GM23248 (cell line): ENCODE results near the gene AVPR2. TPM values are rescaled to one million over a fixed set of nuclear protein-coding genes. Genes with fewer than 3 reads are reported as not detected.

Source experiments
- DNase-seq: peaks from one replicate; pipeline ENCODE4 v3.0.0-alpha.2; 2015
- H2AFZ ChIP-seq: fragments of 200-600 bp; sonication (generic); 2 replicates; pipeline ENCODE4 v1.6.1; 2016; ENCODE audit warnings: antibody characterized with exemption
- H3F3A ChIP-seq: fragments of 200-600 bp; sonication (generic); 2 replicates; pipeline ENCODE4 v1.6.1; 2016; ENCODE audit warnings: mild to moderate bottlenecking, antibody characterized with exemption, mixed run types; ENCODE audit not compliant: insufficient read depth
- H3K27ac ChIP-seq: fragments of 200-600 bp; sonication (generic); 2 replicates; pipeline ENCODE4 v1.5.1; 2016; ENCODE audit warnings: mild to moderate bottlenecking
- H3K27me3 ChIP-seq: fragments of 200-600 bp; sonication (generic); replicated peaks from 2 replicates; pipeline ENCODE4 v1.6.1; 2016; ENCODE audit warnings: mild to moderate bottlenecking; ENCODE audit not compliant: insufficient read depth
- H3K36me3 ChIP-seq: fragments of 200-600 bp; sonication (generic); 2 replicates; pipeline ENCODE4 v1.6.1; 2016; ENCODE audit warnings: low read depth, mild to moderate bottlenecking
- H3K4me1 ChIP-seq: fragments of 200-600 bp; sonication (generic); 2 replicates; pipeline ENCODE4 v1.6.1; 2016; ENCODE audit warnings: mild to moderate bottlenecking; ENCODE audit not compliant: insufficient read depth
- H3K4me2 ChIP-seq: fragments of 200-600 bp; sonication (generic); one replicate; pipeline ENCODE4 v1.6.1; 2016; ENCODE audit warnings: mild to moderate bottlenecking; ENCODE audit not compliant: unreplicated experiment
- H3K4me3 ChIP-seq: fragments of 200-600 bp; sonication (generic); 2 replicates; pipeline ENCODE4 v1.5.1; 2016; ENCODE audit warnings: mild to moderate bottlenecking
- H3K79me2 ChIP-seq: fragments of 200-600 bp; sonication (generic); 2 replicates; pipeline ENCODE4 v1.6.1; 2016; ENCODE audit warnings: mild to moderate bottlenecking; ENCODE audit not compliant: insufficient read depth
- H3K9ac ChIP-seq: fragments of 200-600 bp; sonication (generic); 2 replicates; pipeline ENCODE4 v1.6.1; 2016; ENCODE audit warnings: mild to moderate bottlenecking
- H3K9me2 ChIP-seq: fragments of 200-600 bp; sonication (generic); 2 replicates; pipeline ENCODE4 v1.6.1; 2016; ENCODE audit warnings: mixed run types, mild to moderate bottlenecking, moderate library complexity; ENCODE audit not compliant: insufficient read depth
- H3K9me3 ChIP-seq: fragments of 200-600 bp; sonication (generic); one replicate; pipeline ENCODE4 v1.6.1; 2017; ENCODE audit warnings: low read depth
- H4K20me1 ChIP-seq: fragments of 200-600 bp; sonication (generic); 2 replicates; pipeline ENCODE4 v1.6.0; 2016; ENCODE audit not compliant: insufficient read depth
- EZH2 ChIP-seq: fragments of 200-600 bp; sonication (generic); IDR thresholded peaks from 2 replicates; pipeline ENCODE4 v1.6.1; 2018; ENCODE audit warnings: antibody characterized with exemption, mild to moderate bottlenecking; ENCODE audit not compliant: insufficient read depth, poor library complexity, severe bottlenecking
- EZH2phosphoT487 ChIP-seq: fragments of 200-600 bp; sonication (generic); IDR thresholded peaks from 2 replicates; pipeline ENCODE4 v1.6.1; 2018; ENCODE audit warnings: antibody characterized with exemption, moderate library complexity, mild to moderate bottlenecking, low read depth; ENCODE audit not compliant: insufficient read depth
- WGBS, 2 experiments: methylation state at CpG; one replicate each; pipeline ENCODE4 v1.1.6; 2015 to 2017; ENCODE audit warnings: low lambda C conversion rate in 2 of 2, low coverage in 1 of 2; ENCODE audit errors: missing lambda C conversion rate in 2 of 2; 5-methylcytosine and 5-hydroxymethylcytosine counted together
- in situ Hi-C: fragments of 300-500 bp; cut with MboI; formaldehyde crosslinking; loops from 2 replicates; pipeline ENCODE4 v1.15.0; 2020
- polyA plus RNA-seq: library from polyadenylated mRNA; unstranded; fragments of >200 nt; fragmentation: Nextera tagmentation; extraction: Ambion mirVana; gene quantifications from 2 replicates; pipeline ENCODE4 v1.2.1, GENCODE V29; 2016
- total RNA-seq: library from RNA; depleted of rRNA; stranded (reverse); fragments of >200 nt; shearing (Covaris generic); gene quantifications from 2 replicates; pipeline ENCODE4 v1.2.3, GENCODE V29; 2014; rRNA removed

The AVPR2 gene
- total and polyA plus RNA-seq, 2 experiments from 2014 or later: not detected

- Histone ChIP-seq H3K4me3 (no peak overlapping the region), H2AFZ (no peak overlapping the region), H3K4me1 (no peaks in the 10 kb centered on the region), H4K20me1 (no peaks in the 10 kb centered on the region), H3K27me3 (no peaks in the 10 kb centered on the region), H3K36me3 (no peaks in the 10 kb centered on the region; the same call in 1 of the 2 replicates), H3K9ac (no peak overlapping the region), H3K79me2 (no peaks in the 10 kb centered on the region), H3K4me2 (no peak overlapping the region), H3K9me2 (no peaks in the 10 kb centered on the region), H3K27ac (no peak overlapping the region), H3F3A (no peaks in the 10 kb centered on the region), H3K9me3 (no peaks in the 10 kb centered on the region)
- in situ Hi-C loops: no loop called here
- no peak for DNase-seq
- 86 to 92% methylated on average over 13 to 19 of the region's 35 CpGs for WGBS, 2 experiments
- TF ChIP-seq EZH2 (no peak), EZH2phosphoT487 (no peak)
Measured at GRCh38 chrX:153956044-153956907, 51.8 kb downstream of the AVPR2 start.

Other genes with a start within 250 kb of the AVPR2 start
- gene PNCK, start 230.9 kb upstream of the AVPR2 start, total RNA-seq: not detected in 2 replicates
- gene PNCK, start 230.9 kb upstream of the AVPR2 start, polyA plus RNA-seq: not detected in 2 replicates
- gene SLC6A8, start 216.7 kb upstream of the AVPR2 start, total RNA-seq: 11.7 and 12.5 TPM in 2 replicates
- 1.8 and 1.9 TPM in 2 replicates for gene SLC6A8, start 216.7 kb upstream of the AVPR2 start, polyA plus RNA-seq
- 180 and 187 TPM in 2 replicates for gene BCAP31, start 180.3 kb upstream of the AVPR2 start, total RNA-seq
- gene BCAP31, start 180.3 kb upstream of the AVPR2 start, polyA plus RNA-seq: 317 and 326 TPM in 2 replicates
- 24.4 and 24.9 TPM in 2 replicates for gene ABCD1, start 179.8 kb upstream of the AVPR2 start, total RNA-seq
- 9.5 and 9.8 TPM in 2 replicates for gene ABCD1, start 179.8 kb upstream of the AVPR2 start, polyA plus RNA-seq
- gene PLXNB3, start 140.4 kb upstream of the AVPR2 start, total RNA-seq: 12.5 and 13.5 TPM in 2 replicates
- 7.1 and 8.8 TPM in 2 replicates for gene PLXNB3, start 140.4 kb upstream of the AVPR2 start, polyA plus RNA-seq
- gene SRPK3, start 123.6 kb upstream of the AVPR2 start, total RNA-seq: 0.86 TPM in 1 of 2 replicates, not detected in the other
- 0.53 and 1.1 TPM in 2 replicates for gene SRPK3, start 123.6 kb upstream of the AVPR2 start, polyA plus RNA-seq
- gene IDH3G, start 110.3 kb upstream of the AVPR2 start, total RNA-seq: 79.5 and 88.2 TPM in 2 replicates
- gene IDH3G, start 110.3 kb upstream of the AVPR2 start, polyA plus RNA-seq: 76.1 and 83.2 TPM in 2 replicates
- 225 and 295 TPM in 2 replicates for gene SSR4, start 110.0 kb upstream of the AVPR2 start, total RNA-seq
- 568 TPM in 2 replicates for gene SSR4, start 110.0 kb upstream of the AVPR2 start, polyA plus RNA-seq
- gene PDZD4, start 74.1 kb upstream of the AVPR2 start, total RNA-seq: 1.5 TPM in 1 of 2 replicates, not detected in the other
- gene PDZD4, start 74.1 kb upstream of the AVPR2 start, polyA plus RNA-seq: not detected in 2 replicates
- 1.9 TPM in 1 of 2 replicates, not detected in the other for gene L1CAM, start 18.5 kb upstream of the AVPR2 start, total RNA-seq
- 0.34 and 0.38 TPM in 2 replicates for gene L1CAM, start 18.5 kb upstream of the AVPR2 start, polyA plus RNA-seq
- gene ARHGAP4, start 21.6 kb downstream of the AVPR2 start, total RNA-seq: 2.8 TPM in 1 of 2 replicates, not detected in the other
- 0.43 and 0.45 TPM in 2 replicates for gene ARHGAP4, start 21.6 kb downstream of the AVPR2 start, polyA plus RNA-seq
- gene NAA10, start 30.4 kb downstream of the AVPR2 start, total RNA-seq: 105 and 154 TPM in 2 replicates
- 161 and 166 TPM in 2 replicates for gene NAA10, start 30.4 kb downstream of the AVPR2 start, polyA plus RNA-seq
- 0.11 TPM in 1 of 2 replicates, not detected in the other for gene RENBP, start 40.0 kb downstream of the AVPR2 start, total RNA-seq
- not detected in 2 replicates for gene RENBP, start 40.0 kb downstream of the AVPR2 start, polyA plus RNA-seq
- gene HCFC1, start 67.1 kb downstream of the AVPR2 start, total RNA-seq: 24.0 and 26.4 TPM in 2 replicates
- 12.5 and 12.6 TPM in 2 replicates for gene HCFC1, start 67.1 kb downstream of the AVPR2 start, polyA plus RNA-seq
- 7.6 and 9.9 TPM in 2 replicates for gene TMEM187, start 68.1 kb downstream of the AVPR2 start, total RNA-seq
- 8.5 and 10.0 TPM in 2 replicates for gene TMEM187, start 68.1 kb downstream of the AVPR2 start, polyA plus RNA-seq
- 45.3 and 54.7 TPM in 2 replicates for gene IRAK1, start 115.2 kb downstream of the AVPR2 start, total RNA-seq
- 58.7 and 58.8 TPM in 2 replicates for gene IRAK1, start 115.2 kb downstream of the AVPR2 start, polyA plus RNA-seq
- gene MECP2, start 193.0 kb downstream of the AVPR2 start, total RNA-seq: 16.5 and 16.7 TPM in 2 replicates
- gene MECP2, start 193.0 kb downstream of the AVPR2 start, polyA plus RNA-seq: 10.3 and 13.0 TPM in 2 replicates
- not detected in 2 replicates for gene OPN1LW, start 239.6 kb downstream of the AVPR2 start, total RNA-seq
- gene OPN1LW, start 239.6 kb downstream of the AVPR2 start, polyA plus RNA-seq: not detected in 2 replicates